HK-2 (cell line): ENCODE measurements around the gene SHB.
"Not testable (repeated sequence)": the region's sequence is repeated elsewhere in the genome, so short reads cannot be mapped to it uniquely, and the experiment has no call there.

ENCODE experiments used
- DNase-seq: peaks from one replicate; pipeline ENCODE4 v3.0.0-alpha.2; 2018; ENCODE audit not compliant: unreplicated experiment

SHB gene

DNA sequence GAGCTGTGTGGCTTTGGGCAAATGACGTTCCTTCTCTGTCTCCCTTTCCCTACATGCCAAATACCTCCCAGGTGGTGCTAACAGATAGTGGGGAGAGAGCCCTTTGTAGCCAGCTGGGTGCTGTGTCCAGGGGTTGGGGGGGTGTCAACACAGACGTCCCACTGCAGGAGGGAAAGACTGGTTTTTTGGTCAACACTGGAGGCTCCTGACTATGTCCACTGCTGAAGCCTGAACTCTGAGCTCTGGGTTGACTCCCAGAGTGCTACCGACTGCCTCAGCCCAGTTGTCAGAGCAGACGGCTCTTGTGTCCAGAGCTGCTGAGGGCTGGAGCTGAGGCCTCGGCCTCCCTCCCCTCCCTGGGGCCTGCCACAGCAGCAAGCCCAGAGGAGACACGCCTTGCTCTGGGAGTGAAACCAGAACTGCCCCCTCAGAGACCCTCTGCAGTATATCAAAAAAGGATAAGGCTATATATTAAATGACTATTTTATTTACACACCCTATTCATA, 150.3 kb downstream of the SHB start:
- no peak for DNase-seq

GRCh38 chr9:37917801-37918664, 151.0 kb downstream of the SHB start:
- no peak for DNase-seq

DNA sequence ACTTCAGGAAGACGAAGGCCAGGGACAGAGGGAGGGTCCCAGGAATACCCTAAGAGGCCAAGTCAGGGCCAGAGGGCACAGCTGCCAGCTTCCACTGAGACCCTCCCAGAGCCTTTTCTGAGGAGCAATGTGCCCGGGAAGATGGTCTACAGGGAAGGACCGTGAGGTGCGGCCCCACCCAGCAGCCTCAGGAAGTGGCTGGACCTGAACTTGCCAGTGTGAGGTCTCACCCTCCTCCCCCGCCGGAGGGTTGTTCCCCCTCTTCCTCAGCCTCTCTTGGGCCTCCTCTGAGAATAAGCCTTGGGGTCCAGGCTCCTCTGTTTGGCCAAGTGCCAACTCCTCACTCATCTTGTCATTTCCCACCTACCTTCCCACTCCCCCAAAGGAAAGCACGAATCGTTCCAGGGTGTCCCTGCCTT, 151.7 kb downstream of the SHB start:
- DNase-seq, result no peak

GRCh38 chr9:37916471-37917312, 152.3 kb downstream of the SHB start:
- DNase-seq, result no peak

DNA sequence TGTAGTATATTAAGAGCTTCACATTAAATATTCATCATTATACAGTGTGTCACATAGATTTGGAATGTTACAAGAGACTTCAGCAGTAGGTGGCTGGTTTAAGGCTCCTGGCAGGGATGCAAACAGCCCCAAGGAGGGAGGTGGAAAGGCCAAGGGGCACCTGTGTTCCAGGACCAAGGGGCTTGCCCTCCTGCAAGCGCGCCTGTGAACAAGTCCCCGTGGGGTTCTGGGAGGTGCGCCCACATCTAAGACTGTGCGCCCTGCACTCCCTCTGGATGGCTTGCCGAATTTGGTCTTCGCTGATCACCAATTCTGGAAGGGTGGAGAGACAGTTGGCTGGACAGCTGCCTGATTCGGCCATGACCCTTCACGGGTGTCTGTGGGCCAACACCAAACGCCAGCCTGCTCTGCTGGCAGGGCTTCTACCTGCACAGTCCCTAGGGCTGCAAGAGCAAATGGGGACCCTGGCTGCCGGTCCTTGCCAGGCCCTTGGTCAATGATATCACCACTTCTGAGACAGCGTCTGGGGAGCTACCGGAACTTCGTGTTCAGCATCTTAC, 153.0 kb downstream of the SHB start:
- no peak for DNase-seq

GRCh38 chr9:37914701-37915358, 154.2 kb downstream of the SHB start:
- DNase-seq, result no peak

DNA sequence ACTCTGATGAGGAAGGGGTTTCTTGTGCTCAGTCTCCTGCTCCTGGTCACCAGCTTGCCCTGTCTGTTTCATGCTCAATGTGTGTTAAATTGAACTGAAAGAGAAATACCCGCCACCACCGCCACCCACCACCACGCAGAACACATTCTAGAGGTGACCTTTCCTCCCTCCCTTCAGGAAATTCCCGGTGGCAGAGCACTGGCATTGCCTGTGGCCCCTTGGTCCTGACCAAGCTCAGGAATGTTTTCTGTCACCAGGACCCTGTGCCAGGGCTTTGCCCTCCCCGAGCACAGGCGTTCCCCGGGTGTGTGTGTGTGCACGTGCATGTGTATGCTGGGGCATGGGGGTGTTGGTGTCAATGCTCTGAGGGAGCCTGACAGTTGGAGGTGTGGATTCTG, 154.9 kb downstream of the SHB start:
- no peak for DNase-seq

GRCh38 chr9:37913480-37914153, 155.4 kb downstream of the SHB start:
- DNase-seq, result peak; percentile 84

DNA sequence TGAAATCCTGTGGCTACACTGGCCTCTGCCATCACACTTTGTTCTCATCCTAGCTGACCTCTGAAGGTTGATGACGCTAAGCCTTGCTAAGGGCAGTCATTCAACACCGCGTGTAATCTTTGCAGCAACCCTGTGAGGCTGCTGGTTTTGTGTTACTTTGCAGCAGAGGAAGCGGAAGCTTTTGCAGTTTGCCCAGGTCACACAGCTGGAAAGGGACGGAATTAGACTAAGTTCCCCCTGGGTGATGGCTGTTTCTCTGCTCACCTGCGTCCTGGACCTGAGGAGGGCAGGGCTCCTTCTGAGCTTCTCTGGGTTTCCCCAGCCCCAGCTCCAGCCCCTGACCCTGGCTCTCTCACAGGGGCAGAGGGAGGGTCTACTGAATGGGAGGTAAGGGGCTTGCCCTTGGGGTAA, 157.8 kb downstream of the SHB start:
- DNase-seq, result no peak

GRCh38 chr9:37910271-37910670, 158.8 kb downstream of the SHB start:
- no peak for DNase-seq

DNA sequence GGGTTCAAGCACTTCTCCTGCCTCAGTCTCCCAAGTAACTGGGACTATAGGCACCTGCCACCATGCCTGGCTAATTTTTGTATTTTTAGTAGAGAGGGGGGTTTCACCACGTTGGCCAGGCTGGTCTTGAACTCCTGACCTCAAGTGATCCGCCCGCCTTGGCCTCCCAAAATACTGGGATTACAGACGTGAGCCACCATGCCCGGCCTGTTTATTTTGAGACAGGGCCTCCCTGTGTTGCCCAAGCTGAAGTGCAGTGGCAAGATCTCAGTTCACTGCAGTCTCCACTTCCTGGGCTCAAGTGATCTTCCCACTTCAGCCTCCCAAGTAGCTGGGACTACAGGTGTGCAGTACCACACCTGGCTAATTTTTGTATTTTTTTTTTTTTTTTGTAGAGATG, 159.2 kb downstream of the SHB start:
- not testable (repeated sequence) for DNase-seq

- no peak for DNase-seq
Measured at GRCh38 chr9:37909326-37909725, 159.7 kb downstream of the SHB start.

GRCh38 chr9:37908698-37909186, 160.3 kb downstream of the SHB start:
- DNase-seq, result no peak

GRCh38 chr9:37908283-37908682, 160.7 kb downstream of the SHB start:
- no peak for DNase-seq

DNA sequence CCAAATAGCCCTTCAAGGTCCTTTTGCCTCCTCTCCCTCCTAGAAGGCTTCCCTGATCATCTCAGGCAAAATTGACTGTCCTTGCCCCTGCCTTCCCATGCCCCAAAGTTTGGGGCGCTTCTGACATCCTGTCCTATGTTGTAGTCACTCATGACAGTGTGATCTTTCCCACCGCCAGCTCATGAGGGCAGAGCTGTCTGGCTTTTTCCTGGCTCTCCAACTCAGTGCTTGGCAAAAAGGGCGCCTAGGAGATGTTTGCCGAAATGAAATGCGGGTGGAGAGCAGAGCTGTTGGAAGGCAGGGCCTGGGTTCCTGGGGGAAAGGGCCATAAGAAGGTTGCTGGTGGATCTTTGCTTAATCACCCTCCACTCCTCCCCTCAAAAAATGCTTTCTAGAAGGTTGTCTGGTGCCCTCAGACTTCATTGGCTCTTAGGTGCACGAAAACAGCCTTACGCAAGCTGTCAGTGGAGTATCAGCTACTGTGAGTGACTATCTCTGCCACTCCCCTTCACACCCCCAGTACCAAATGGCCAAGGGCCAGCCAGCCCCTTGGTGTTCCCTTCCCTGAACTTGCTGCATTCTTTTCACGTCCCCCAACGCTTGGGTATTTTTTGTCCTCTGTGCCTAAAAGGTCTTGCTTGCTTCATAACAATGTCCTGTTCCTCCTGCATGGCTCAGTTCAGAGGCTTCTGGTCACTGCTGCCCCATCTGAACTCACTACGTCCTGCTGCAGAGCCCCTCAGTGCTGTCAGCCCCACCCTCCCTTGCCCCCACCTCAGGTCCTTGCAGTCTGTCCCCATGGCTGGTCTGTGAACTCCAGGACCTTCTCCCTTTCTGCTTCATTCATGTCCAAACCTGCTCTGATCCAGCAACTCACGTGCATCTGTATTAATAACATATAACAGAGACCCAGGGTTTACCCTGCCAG, 162.5 kb downstream of the SHB start:
- no peak for DNase-seq

DNA sequence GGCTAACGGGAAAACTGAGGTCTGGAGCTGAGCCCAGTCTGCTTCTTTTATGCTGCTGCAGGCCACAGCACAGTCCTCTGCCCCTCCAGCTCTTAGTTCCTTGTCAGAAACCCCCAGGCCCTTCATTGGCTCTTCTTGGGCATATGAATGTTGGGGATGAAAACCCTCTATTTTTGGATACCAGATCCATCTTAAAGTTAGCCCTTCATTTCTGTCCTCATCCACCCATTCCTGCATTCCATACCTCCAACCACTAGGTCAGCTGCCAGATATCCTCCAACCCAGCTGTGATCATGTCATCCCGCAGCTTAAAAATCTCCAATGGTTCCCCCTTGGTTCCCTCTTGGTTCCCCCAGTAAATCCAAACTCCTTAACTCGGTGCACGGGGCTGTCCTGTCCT, 163.3 kb downstream of the SHB start:
- no peak for DNase-seq

DNA sequence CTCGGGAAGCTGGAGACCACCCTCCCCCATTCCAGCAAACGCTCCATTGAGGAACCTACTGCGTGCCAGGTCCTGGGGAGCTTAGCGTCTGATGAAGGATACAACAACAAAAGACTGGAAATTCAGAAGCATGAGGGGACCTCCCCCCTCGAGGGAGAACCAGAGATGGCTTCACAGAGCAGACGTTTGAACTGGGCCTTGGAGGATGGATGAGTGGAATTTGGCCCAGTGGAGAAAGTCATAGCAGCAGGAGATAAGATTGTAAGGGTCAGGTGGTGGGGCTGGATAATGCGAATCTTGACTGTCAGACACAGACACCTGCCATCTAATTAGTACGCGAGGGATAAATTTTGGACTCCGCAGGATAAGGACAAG, 163.9 kb downstream of the SHB start:
- DNase-seq, result no peak

GRCh38 chr9:37904445-37905130, 164.4 kb downstream of the SHB start:
- no peak for DNase-seq

- peak; percentile 92 for DNase-seq
Measured at GRCh38 chr9:37903647-37904444, 165.2 kb downstream of the SHB start, which contains the start of gene SLC25A51. Gene SLC25A51, minus strand, starts transcription at chr9:37904127. Its CDS starts 15,577 bp downstream, at chr9:37888550.
